ENCODE data around the gene SETD4.
"Not testable (repeated sequence)": the region's sequence is repeated elsewhere in the genome, so short reads cannot be mapped to it uniquely, and the experiment has no call there.

Gene SETD4

DNA sequence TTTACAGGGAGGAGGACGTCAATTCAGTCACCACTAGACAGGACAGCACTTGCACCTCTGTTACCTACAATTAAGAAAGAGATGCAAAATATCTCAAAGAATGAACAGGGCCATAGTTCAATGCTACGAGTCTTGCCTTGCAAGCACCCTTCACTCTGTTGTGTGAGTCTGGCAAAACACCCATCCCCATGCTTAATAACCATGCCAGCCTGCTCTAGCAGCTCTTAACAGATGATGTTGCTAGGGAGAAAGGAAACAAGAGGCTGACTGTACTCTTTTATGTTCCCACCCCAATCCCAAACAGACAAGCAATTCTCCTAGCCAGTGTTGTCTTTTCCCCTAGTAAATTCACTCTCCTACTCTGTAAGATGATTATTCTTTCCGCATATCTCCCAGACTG lies 14.8 kb upstream of the SETD4 start:
- H3K27me3 ChIP-seq (ENCODE audit: insufficient read depth, low read length, poor library complexity, severe bottlenecking) = no peaks in the 10 kb centered on the region
- no peaks in the 10 kb centered on the region for H3K36me3 ChIP-seq (ENCODE audit: insufficient read depth, low read length)
- H3K4me3 ChIP-seq (ENCODE audit: low read length, poor library complexity, severe bottlenecking) = no peak overlapping the region
- H3F3A ChIP-seq (ENCODE audit: low read depth) = no peaks in the 10 kb centered on the region
- H2AFZ ChIP-seq (ENCODE audit: low read length) = no peak overlapping the region
- no peaks in the 10 kb centered on the region for H3K9me2 ChIP-seq (replicated peaks; ENCODE audit: low read depth, low read length)
- TF ChIP-seq CTCF (conservative IDR thresholded peaks at IDR 0.05; ENCODE audit: low read length) (no peak), EZH2phosphoT487 (IDR thresholded peaks at IDR 0.05; ENCODE audit: borderline replicate concordance) (no peak)
- H3K9me3 ChIP-seq (ENCODE audit: insufficient read depth, low read depth, low read length) = no peaks in the 10 kb centered on the region
- no peaks in the 10 kb centered on the region for H3K4me1 ChIP-seq (ENCODE audit: insufficient read depth, low read length, poor library complexity, severe bottlenecking)
- H3K79me2 ChIP-seq (ENCODE audit: insufficient read depth, low read length) = no peaks in the 10 kb centered on the region
- no peak overlapping the region for H3K4me2 ChIP-seq (ENCODE audit: low read depth, low read length, poor library complexity, severe bottlenecking)
- no peaks in the 10 kb centered on the region for H4K20me1 ChIP-seq (ENCODE audit: insufficient read depth, low read length, poor library complexity, severe bottlenecking)
- no peak overlapping the region for H3K9ac ChIP-seq (ENCODE audit: low read depth, low read length, poor library complexity, severe bottlenecking)

DNA sequence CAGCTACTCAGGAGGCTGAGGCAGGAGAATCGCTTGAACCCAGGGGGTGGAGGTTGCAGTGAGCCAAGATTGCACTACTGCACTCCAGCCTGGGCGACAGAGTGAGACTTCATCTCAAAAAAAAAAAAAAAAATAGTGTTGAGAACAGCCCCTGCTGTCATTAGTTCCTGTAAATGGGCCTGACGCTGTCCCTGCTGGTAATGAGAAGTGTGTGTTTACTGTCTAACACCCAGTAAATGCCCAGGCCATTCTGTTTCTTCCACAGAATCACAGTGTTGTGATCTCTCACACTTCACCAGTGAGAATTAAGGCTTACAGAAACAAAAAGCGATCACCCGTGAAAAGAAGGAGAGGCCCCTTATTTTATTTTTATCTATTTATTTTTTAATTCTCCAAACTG lies 13.6 kb upstream of the SETD4 start:
- H3K4me1 ChIP-seq (ENCODE audit: insufficient read depth, low read length, poor library complexity, severe bottlenecking); H3K27me3 ChIP-seq (ENCODE audit: insufficient read depth, low read length, poor library complexity, severe bottlenecking); H3K9me3 ChIP-seq (ENCODE audit: insufficient read depth, low read depth, low read length); H3K4me3 ChIP-seq (ENCODE audit: low read length, poor library complexity, severe bottlenecking); H3K36me3 ChIP-seq (ENCODE audit: insufficient read depth, low read length); H4K20me1 ChIP-seq (ENCODE audit: insufficient read depth, low read length, poor library complexity, severe bottlenecking); H2AFZ ChIP-seq (ENCODE audit: low read length); H3K4me2 ChIP-seq (ENCODE audit: low read depth, low read length, poor library complexity, severe bottlenecking); H3K9me2 ChIP-seq (replicated peaks; ENCODE audit: low read depth, low read length); H3K79me2 ChIP-seq (ENCODE audit: insufficient read depth, low read length); H3F3A ChIP-seq (ENCODE audit: low read depth); H3K9ac ChIP-seq (ENCODE audit: low read depth, low read length, poor library complexity, severe bottlenecking): not testable (repeated sequence)

GRCh38 chr21:36073181-36073580 lies 12.9 kb upstream of the SETD4 start:
- Histone ChIP-seq H3K9me3 (ENCODE audit: insufficient read depth, low read depth, low read length) (no peaks in the 10 kb centered on the region; the same call in 1 of the 2 replicates), H2AFZ (ENCODE audit: low read length) (no peak overlapping the region)

More at GRCh38 chr21:36073181-36073580, 12.9 kb upstream of the SETD4 start:
- Histone ChIP-seq H3K27me3 (ENCODE audit: insufficient read depth, low read length, poor library complexity, severe bottlenecking) (no peaks in the 10 kb centered on the region), H3K9ac (ENCODE audit: low read depth, low read length, poor library complexity, severe bottlenecking) (no peak overlapping the region), H3K36me3 (ENCODE audit: insufficient read depth, low read length) (no peaks in the 10 kb centered on the region), H3K4me2 (ENCODE audit: low read depth, low read length, poor library complexity, severe bottlenecking) (no peak overlapping the region), H3K9me2 (replicated peaks; ENCODE audit: low read depth, low read length) (no peaks in the 10 kb centered on the region), H3K79me2 (ENCODE audit: insufficient read depth, low read length) (no peaks in the 10 kb centered on the region), H3K4me1 (ENCODE audit: insufficient read depth, low read length, poor library complexity, severe bottlenecking) (no peaks in the 10 kb centered on the region), H3K4me3 (ENCODE audit: low read length, poor library complexity, severe bottlenecking) (no peak overlapping the region), H3F3A (ENCODE audit: low read depth) (no peaks in the 10 kb centered on the region), H4K20me1 (ENCODE audit: insufficient read depth, low read length, poor library complexity, severe bottlenecking) (no peaks in the 10 kb centered on the region)
- TF ChIP-seq CTCF (conservative IDR thresholded peaks at IDR 0.05; ENCODE audit: low read length) (no peak), EZH2phosphoT487 (IDR thresholded peaks at IDR 0.05; ENCODE audit: borderline replicate concordance) (no peak)
